ENCODE results near the gene ILDR2. TPM values are rescaled to one million over a fixed set of nuclear protein-coding genes. Genes with fewer than 3 reads are reported as not detected.

ILDR2 gene
- total RNA-seq, 8 experiments from 2014 or later, result 0.28 to 60.5 (median 6.6) TPM

DNA sequence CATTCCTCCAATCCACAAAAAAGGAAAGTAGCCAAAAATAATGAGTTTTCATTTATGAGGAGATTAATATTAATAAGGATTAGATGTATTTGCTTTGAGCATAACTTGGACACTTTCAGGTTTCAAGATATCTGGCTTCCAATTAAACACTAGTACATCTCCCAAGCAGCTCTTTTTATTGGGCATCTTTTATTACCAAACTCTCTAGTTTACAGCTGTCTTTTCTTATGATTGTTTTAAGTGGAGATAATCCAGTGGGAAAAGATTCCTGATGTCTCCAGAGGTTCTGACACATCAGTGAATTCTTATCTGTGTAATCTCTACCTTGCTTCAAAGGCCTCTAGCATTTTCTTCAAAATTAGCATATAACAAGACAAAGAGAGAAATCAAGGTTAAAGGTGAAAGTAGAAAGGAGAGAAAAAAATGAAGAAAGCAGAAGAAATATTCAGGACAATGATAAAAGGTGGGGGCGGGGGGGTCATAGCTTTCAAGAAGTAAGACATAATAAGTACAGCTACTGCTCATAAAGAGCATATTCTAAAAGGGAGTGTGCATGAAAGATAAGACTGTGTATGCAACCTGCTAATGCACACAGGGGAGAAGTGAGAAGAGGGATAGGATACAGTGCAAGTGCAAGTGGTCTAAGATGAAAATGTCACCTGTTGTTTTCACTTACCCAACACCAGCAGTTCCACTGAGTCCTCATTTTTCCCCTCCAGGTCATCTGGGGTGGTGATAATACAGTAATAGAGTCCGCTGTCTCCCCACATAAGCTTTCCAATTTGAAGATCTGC lies 19.1 kb downstream of the ILDR2 start:
- Histone ChIP-seq H3K4me3 (no peak overlapping the region), H3K27ac (no peak overlapping the region), H3K4me1 (replicated peaks in 1 of 2) (peaks cover 0 to 8% of the 10 kb centered on the region in 2 donors)
- in situ Hi-C loops (cut with MboI; ENCODE audit: low pct_unique_long_range_greater_than_20kb in 2 of 9, low sequenced_read_pairs in 9 of 9, unreplicated experiment in 9 of 9), result no loop called here
- ATAC-seq (replicated peaks in 6 of 8), result no peak
- 17 to 100% (median 83%) methylated on average over 1 to 2 of the region's 2 CpGs; no CpG with 5 or more reads in 1 of the 10 experiments for WGBS, 10 experiments

DNA sequence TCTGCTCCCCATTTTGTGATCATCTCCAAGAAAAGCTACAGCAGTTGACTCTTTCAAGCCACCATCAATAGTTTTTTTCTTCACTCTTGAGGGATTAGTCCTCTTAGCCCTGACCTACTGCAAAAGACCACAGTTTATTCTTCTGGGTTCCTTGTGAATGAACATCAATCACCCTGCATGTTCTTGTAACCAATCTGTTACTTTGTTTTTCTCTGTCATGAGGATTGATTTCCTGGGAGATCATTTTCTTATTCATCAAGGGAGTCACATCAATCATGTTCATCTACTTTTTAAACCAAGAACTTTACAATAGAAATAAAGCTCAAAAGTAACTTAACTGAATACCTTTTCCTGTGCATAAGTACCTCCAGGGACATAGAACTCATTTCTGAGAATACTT lies 21.8 kb downstream of the ILDR2 start:
- no peak overlapping the region for H3K27ac ChIP-seq

DNA sequence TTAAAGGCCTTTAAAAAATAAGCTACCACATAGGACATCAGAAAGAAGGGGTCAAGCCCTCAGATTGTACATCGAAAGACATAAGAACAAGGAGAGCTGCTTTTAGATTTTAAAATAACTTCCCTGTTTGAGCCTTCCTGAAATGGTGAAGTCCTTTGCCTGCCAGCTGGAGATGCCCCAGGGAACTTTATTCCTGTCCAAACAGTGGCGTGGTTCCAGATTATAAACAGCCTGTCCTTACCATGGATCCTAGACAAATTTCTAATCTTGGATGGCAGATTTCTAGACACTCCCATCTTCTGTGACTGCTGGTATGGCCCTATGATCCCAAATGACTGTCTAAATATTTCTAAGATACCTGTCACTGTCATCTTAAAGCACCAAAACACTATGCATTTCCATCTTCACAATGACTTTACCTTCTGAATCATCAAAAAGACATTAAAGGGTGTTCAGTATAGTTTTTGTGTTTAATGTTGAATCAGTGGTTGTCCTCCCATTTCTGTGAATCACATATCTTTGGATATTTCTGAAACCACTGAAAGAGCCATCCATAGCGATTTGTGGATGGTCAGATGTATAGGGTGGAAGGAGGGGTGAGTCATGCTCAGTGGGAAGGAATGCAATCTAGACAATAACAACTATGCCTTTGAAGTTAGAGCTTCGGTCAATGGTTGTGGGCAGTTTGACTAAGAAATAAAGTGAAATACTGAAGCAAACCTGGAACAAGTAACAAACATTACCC lies 23.2 kb downstream of the ILDR2 start:
- 36 to 88% (median 61%) methylated on average over 2 to 4 of the region's 4 CpGs; no CpG with 5 or more reads in 2 of the 10 experiments for WGBS, 10 experiments
- in situ Hi-C loops (cut with MboI; ENCODE audit: low pct_unique_long_range_greater_than_20kb in 2 of 9, low sequenced_read_pairs in 9 of 9, unreplicated experiment in 9 of 9), result no loop called here
- H3K4me3 ChIP-seq, result no peak overlapping the region
- ATAC-seq (replicated peaks in 6 of 8), result peak in 4 of 8 experiments; percentile 5 to 69 (median 16)
- H3K27ac ChIP-seq, result no peak overlapping the region
- peaks cover 29 to 45% of the 10 kb centered on the region in 2 donors for H3K4me1 ChIP-seq (replicated peaks in 1 of 2)

More for the DNA sequence above, 21.8 kb downstream of the ILDR2 start:
- in situ Hi-C loops (cut with MboI; ENCODE audit: low pct_unique_long_range_greater_than_20kb in 2 of 9, low sequenced_read_pairs in 9 of 9, unreplicated experiment in 9 of 9), result no loop called here
- H3K4me1 ChIP-seq (replicated peaks in 1 of 2), result peaks cover 22 to 35% of the 10 kb centered on the region in 2 donors
- ATAC-seq (replicated peaks in 6 of 8), result no peak
- H3K4me3 ChIP-seq, result no peak overlapping the region

DNA sequence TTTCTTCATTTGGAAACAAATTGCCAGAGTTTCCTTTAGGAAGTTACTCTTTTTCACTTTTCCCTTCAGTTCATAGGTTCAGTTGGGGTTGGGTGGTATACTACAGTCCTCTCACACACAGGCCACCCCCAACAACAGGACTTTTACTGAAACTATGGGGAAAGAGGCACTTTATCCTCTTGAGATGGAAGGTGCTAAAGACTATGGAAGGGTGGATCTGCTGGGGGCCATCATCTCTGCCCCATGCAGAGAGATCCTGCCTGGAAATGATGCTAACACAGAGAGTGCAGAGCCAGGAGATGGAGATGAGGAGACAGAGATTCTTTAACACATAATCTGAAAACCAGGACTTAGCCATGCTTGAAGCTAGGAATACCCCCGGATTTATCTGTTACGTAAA lies 24.3 kb downstream of the ILDR2 start:
- ATAC-seq (replicated peaks in 6 of 8), result no peak
- no peak overlapping the region for H3K4me3 ChIP-seq
- 50 to 100% (median 83%) methylated on average over 1 to 2 of the region's 2 CpGs for WGBS, 10 experiments
- peaks cover 39 to 53% of the 10 kb centered on the region in 2 donors for H3K4me1 ChIP-seq (replicated peaks in 1 of 2)
- no peak overlapping the region for H3K27ac ChIP-seq
- in situ Hi-C loops (cut with MboI; ENCODE audit: low pct_unique_long_range_greater_than_20kb in 2 of 9, low sequenced_read_pairs in 9 of 9, unreplicated experiment in 9 of 9), result no loop called here

DNA sequence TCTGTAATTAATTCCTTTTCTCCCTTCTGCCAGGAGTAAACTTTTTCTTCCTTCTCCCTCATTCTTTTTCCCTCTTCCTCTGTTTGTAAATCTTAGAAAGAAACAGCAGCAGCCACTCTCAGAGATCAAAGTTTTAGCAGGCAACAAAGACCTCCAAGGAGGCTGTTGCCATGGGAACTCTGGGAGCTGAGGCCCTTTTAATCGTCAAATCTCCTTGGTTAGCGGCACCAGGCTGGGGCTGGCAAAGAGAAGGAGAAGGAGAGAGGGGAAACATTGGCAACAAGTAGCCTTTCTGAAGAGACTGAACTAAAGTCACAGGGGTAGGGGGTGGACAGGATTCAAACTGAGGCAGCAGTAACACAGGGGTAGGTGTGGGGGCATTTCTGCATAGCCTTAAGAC lies 25.2 kb downstream of the ILDR2 start:
- Histone ChIP-seq H3K4me1 (replicated peaks in 1 of 2) (peaks cover 45 to 58% of the 10 kb centered on the region in 2 donors), H3K4me3 (no peak overlapping the region), H3K27ac (no peak overlapping the region)
- in situ Hi-C loops (cut with MboI; ENCODE audit: low pct_unique_long_range_greater_than_20kb in 2 of 9, low sequenced_read_pairs in 9 of 9, unreplicated experiment in 9 of 9), result no loop called here
- peak in 1 of 8 experiments; percentile 14 for ATAC-seq (replicated peaks in 6 of 8)
- WGBS, 10 experiments, result 0 to 83% (median 7%) methylated on average over 1 to 2 of the region's 2 CpGs; no CpG with 5 or more reads in 3 of the 10 experiments

DNA sequence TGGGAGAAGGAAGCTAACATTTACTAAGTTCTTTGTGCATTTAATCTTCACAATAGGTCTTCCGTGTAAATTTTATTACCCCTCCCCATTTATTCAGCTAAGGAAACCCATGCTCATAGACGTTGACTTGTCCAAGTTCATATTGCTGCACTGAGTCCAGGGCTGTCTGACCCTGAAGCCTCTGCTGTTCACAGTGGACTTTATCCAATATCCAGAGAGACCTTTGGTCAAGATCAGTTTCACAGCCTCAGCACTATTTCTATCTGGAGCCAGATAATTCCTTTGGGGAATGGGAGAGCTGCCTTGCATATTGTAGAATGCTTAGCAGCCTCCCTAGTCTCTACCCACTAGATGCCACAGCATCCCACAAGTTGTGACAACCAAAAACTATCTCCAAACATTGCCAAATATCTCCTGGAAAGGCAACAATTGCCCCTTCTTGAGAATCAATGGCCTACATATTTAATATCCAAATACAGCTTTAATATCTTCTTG lies 26.4 kb downstream of the ILDR2 start:
- in situ Hi-C loops (cut with MboI; ENCODE audit: low pct_unique_long_range_greater_than_20kb in 2 of 9, low sequenced_read_pairs in 9 of 9, unreplicated experiment in 9 of 9), result no loop called here
- H3K4me3 ChIP-seq, result no peak overlapping the region
- ATAC-seq (replicated peaks in 6 of 8), result no peak
- WGBS, 10 experiments, result 29 to 100% (median 56%) methylated on average over 1 to 2 of the region's 2 CpGs; no CpG with 5 or more reads in 2 of the 10 experiments
- H3K27ac ChIP-seq, result no peak overlapping the region
- H3K4me1 ChIP-seq (replicated peaks in 1 of 2), result peaks cover 45 to 66% of the 10 kb centered on the region in 2 donors

DNA sequence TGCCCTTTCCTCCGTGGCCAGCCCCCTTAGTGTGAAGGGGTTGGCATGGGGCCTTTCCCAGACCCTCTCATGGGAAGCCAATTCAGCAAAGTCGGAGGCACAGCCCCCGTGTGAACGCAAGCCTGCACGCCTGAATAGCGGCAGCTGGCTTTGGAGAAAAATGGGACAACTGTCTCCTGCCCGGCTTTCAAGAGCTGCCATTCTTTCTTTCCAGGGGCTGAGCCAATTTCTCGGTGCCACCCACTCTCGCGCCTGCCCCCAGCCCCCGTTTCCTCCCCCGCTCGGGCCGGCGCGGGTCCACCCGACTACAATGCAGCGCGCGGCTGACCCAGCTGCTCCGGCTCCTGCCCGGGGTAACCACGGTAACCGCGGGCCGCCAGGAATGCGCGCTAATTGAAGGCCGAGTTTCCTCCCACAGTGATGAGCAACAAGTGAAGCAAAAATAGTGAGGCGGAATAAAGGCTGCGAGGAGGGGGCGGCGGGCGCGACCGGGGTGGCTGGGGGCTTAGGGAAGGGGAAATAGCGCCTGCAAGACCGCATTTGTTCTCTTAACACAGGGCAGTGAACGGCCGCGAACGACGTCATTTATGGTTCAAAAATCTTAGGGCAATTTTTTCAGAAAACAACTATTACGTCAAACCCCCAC lies 27.8 kb downstream of the ILDR2 start:
- Histone ChIP-seq H3K4me3 (peak overlapping the region; percentile 8 to 31 (median 29)), H3K27ac (peak overlapping the region; percentile 28 to 73), H3K4me1 (replicated peaks in 1 of 2) (peaks cover 45 to 58% of the 10 kb centered on the region in 2 donors)
- WGBS, 10 experiments, result 0 to 10% (median 1%) methylated on average over 1 to 27 of the region's 44 CpGs; no CpG with 5 or more reads in 4 of the 10 experiments
- peak; percentile 84 to 98 (median 97) for ATAC-seq (replicated peaks in 6 of 8)
- in situ Hi-C loops (cut with MboI; ENCODE audit: low pct_unique_long_range_greater_than_20kb in 2 of 9, low sequenced_read_pairs in 9 of 9, unreplicated experiment in 9 of 9), result no loop called here

DNA sequence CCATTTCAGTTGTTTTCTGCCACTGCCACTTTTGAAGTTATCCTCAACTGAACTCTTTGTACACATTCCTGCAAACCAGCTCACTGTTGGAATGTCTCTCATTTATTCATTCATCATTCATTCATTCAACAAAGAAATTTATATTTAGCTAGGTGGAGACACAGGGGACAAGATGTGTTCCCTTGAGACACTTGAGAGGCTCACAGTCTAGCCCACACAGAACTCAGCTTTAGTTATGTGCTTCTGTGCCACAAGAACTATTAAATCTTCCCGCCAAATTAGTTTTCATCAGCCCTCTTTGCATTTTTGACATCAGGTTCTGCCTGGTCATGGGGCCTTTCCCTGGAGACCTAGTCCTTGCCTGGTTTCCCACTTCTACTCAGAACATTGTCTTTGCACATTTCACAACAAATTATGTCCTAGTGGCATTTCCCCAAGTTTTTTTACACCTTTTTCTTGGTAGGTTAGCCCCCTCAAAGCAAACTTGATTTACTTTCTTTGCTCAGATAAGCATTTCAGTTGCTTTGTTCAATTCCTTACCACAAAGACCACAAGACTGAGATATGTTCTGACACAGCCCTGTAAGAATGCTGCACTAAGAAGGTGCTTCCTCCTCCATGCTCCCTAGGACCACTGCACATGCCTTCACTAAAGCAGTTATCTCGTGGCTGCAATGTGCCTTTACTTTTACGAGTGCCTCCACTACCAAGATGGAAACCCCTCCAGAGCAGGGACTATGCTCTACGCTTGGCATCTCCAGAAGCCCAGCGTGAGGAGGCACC lies 31.0 kb downstream of the ILDR2 start:
- Histone ChIP-seq H3K4me3 (no peak overlapping the region), H3K27ac (no peak overlapping the region), H3K4me1 (replicated peaks in 1 of 2) (peaks cover 31 to 40% of the 10 kb centered on the region in 2 donors)
- in situ Hi-C loops (cut with MboI; ENCODE audit: low pct_unique_long_range_greater_than_20kb in 2 of 9, low sequenced_read_pairs in 9 of 9, unreplicated experiment in 9 of 9), result no loop called here
- no peak for ATAC-seq (replicated peaks in 6 of 8)
- 43 to 100% (median 90%) methylated on average over 1 to 5 of the region's 5 CpGs; no CpG with 5 or more reads in 1 of the 10 experiments for whole genome bisulfite sequencing, 10 experiments

DNA sequence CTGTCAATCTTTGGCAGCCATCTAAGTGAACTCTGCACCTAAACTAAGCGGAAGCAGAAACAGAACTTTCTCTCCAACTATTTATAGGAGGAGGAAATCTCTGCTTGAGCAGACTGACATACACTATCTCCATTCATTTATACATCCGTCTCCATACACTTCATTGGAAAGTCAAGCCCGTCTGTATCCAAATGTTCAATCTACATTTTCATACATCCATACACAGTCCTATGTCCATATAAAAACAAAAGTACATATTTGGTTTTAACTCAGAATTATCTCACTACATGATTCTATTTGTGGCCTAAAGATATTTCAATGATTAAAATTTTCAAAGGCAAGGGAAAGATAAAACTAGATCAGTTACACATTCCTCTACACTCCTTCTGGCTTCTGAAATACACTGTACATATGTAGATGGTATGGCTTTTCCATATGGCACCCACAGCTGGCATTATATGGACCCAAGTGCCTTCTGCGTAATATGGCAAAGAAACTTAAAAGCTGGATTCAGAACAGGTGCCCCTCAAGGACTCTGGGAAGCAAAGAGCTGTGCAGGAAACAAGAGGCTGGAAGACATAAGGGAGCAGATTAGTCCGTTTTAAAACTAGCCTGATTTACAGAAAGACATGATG lies 35.5 kb downstream of the ILDR2 start:
- Histone ChIP-seq H3K4me1 (replicated peaks in 1 of 2) (peaks cover 0 to 8% of the 10 kb centered on the region in 2 donors), H3K4me3 (no peak overlapping the region), H3K27ac (no peak overlapping the region)
- WGBS, 10 experiments, result 22 to 100% (median 91%) methylated on average over 1 to 5 of the region's 5 CpGs
- no peak for ATAC-seq (replicated peaks in 6 of 8)
- in situ Hi-C loops (cut with MboI; ENCODE audit: low pct_unique_long_range_greater_than_20kb in 2 of 9, low sequenced_read_pairs in 9 of 9, unreplicated experiment in 9 of 9), result no loop called here

DNA sequence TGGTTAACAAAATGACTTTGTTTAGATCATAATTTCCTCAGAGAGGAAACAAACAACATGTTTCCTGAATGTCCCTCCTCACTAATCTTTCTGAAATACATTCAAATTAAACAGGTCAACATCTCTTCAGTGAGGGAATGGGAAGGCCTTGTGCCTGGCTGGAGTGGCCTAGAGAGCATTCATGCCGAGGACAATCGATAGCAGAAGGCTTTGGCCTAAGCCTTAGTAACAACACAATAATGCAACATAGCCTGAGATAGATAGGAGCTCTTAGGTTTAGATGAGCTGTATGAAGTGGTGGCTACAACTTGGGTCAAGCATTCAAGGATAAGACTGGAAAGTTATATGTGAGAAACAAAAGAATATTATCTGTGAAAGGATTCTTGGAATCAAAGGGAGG lies 37.4 kb downstream of the ILDR2 start:
- ATAC-seq (replicated peaks in 6 of 8), result no peak
- in situ Hi-C loops (cut with MboI; ENCODE audit: low pct_unique_long_range_greater_than_20kb in 2 of 9, low sequenced_read_pairs in 9 of 9, unreplicated experiment in 9 of 9), result no loop called here
- no peak overlapping the region for H3K4me3 ChIP-seq
- no peak overlapping the region for H3K27ac ChIP-seq
- WGBS, 10 experiments, result 8 to 100% (median 80%) methylated on average over 1 to 2 of the region's 2 CpGs; no CpG with 5 or more reads in 3 of the 10 experiments
- H3K4me1 ChIP-seq (replicated peaks in 1 of 2), result no peaks in the 10 kb centered on the region

DNA sequence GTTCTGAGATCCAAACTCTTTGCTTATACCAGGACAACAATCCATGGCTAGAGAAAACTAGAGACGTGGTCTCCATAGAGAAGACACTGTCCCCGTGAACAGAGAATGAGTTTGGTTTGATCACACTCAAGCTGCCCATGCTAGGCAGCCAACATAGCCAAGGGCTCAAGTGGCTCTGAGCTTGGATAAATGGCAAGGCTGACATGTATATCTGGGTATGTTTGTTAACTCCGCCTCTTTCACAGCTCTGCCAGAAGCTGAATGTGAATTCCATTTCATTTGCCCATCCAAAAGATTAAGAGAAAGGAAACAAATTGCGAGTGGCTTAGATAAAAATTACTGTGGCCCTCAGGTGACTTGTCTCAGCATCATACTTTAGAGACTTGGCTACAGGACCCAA lies 38.0 kb downstream of the ILDR2 start:
- Histone ChIP-seq H3K4me3 (no peak overlapping the region), H3K27ac (no peak overlapping the region), H3K4me1 (replicated peaks in 1 of 2) (no peaks in the 10 kb centered on the region)
- in situ Hi-C loops (cut with MboI; ENCODE audit: low pct_unique_long_range_greater_than_20kb in 2 of 9, low sequenced_read_pairs in 9 of 9, unreplicated experiment in 9 of 9), result no loop called here
- 0 to 100% (median 86%) methylated on average over 1 to 4 of the region's 4 CpGs; no CpG with 5 or more reads in 1 of the 10 experiments for WGBS, 10 experiments
- ATAC-seq (replicated peaks in 6 of 8), result no peak

DNA sequence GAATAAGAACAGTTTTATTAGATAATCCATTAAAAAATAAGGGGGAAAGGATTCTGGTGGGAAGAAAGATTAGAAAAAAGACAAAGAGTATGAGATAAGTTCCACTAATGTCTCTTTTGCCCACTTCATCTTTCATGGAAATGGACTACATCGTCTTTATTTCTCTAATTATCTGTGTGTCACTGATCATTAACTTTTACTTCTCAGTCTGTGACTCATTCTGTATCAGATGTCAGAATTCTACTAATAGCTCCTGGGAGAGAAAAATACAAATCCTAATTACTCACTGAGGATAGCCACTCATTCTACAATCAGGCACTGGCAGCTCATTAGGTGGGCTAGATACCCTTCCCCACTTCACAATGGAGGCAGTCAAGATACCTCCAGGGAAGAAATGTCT lies 41.7 kb downstream of the ILDR2 start:
- ATAC-seq (replicated peaks in 6 of 8), result peak in 3 of 8 experiments; percentile 61 to 83 (median 65)
- in situ Hi-C loops (cut with MboI; ENCODE audit: low pct_unique_long_range_greater_than_20kb in 2 of 9, low sequenced_read_pairs in 9 of 9, unreplicated experiment in 9 of 9), result no loop called here
- H3K4me1 ChIP-seq (replicated peaks in 1 of 2), result no peaks in the 10 kb centered on the region

More for the DNA sequence above, 41.7 kb downstream of the ILDR2 start:
- WGBS, 10 experiments, result 0 to 100% (median 77%) methylated on average over 1 of the region's 1 CpG
- H3K4me3 ChIP-seq, result no peak overlapping the region
- no peak overlapping the region for H3K27ac ChIP-seq
